Stimulated activated naive B cell treated with anti-CD40 and anti-IgM and Interleukin-4, amounts not matched to agents 10 μg/mL and 1 μg/mL and 100 μg/mL, for 72 hours (primary cell): ENCODE data around the gene RBM20.

Source experiments
- ATAC-seq, 2 donors: fragments of 150-1000 bp; cut with Tn5 transposase; replicated peaks; 2 replicates each; pipeline ENCODE4 v1.10.0; 2021; ENCODE audit warnings: moderate library complexity in 1 of 2
- DNase-seq: peaks from one replicate; pipeline ENCODE4 v3.0.0; 2021
- H3K27ac Mint-ChIP-seq: one replicate; pipeline ENCODE4 v1.8.0; 2022; ENCODE audit warnings: mild to moderate bottlenecking, mixed read lengths
- H3K27me3 Mint-ChIP-seq, 2 donors: one replicate each; pipeline ENCODE4 v1.8.0; 2022; ENCODE audit warnings: mixed read lengths in 2 of 2
- H3K36me3 Mint-ChIP-seq, 2 donors: one replicate each; pipeline ENCODE4 v1.8.0; 2022; ENCODE audit warnings: mixed read lengths in 2 of 2, mild to moderate bottlenecking in 1 of 2
- H3K4me1 Mint-ChIP-seq, 2 donors: one replicate each; pipeline ENCODE4 v1.8.0; 2022; ENCODE audit warnings: mixed read lengths in 2 of 2, mild to moderate bottlenecking in 1 of 2
- H3K4me3 Mint-ChIP-seq, 2 donors: one replicate each; pipeline ENCODE4 v1.8.0; 2022; ENCODE audit warnings: mild to moderate bottlenecking in 2 of 2, mixed read lengths in 2 of 2, moderate library complexity in 1 of 2
- H3K9me3 Mint-ChIP-seq, 2 donors: one replicate each; pipeline ENCODE4 v1.8.0; 2022; ENCODE audit warnings: mixed read lengths in 2 of 2, mild to moderate bottlenecking in 1 of 2

Gene RBM20

GRCh38 chr10:110686047-110686446, 41.9 kb downstream of the RBM20 start:
- DNase-seq (no peak), ATAC-seq (no peak)
- H3K9me3 Mint-ChIP-seq, result peaks cover 3% of the 10 kb centered on the region in 2 donors
- H3K27me3 Mint-ChIP-seq, result peaks cover 21 to 27% of the 10 kb centered on the region in 2 donors
- no peaks in the 10 kb centered on the region for H3K36me3 Mint-ChIP-seq
- no peak overlapping the region for H3K4me3 Mint-ChIP-seq
- no peak overlapping the region for H3K27ac Mint-ChIP-seq
- H3K4me1 Mint-ChIP-seq, result peaks cover under 1 to 1% of the 10 kb centered on the region in 2 donors

- H3K27me3 Mint-ChIP-seq, result peaks cover 20 to 26% of the 10 kb centered on the region in 2 donors
- DNase-seq, result no peak
- no peak for ATAC-seq
- no peak overlapping the region for H3K4me3 Mint-ChIP-seq
- H3K4me1 Mint-ChIP-seq, result no peaks in the 10 kb centered on the region
- peaks cover 3 to 4% of the 10 kb centered on the region in 2 donors for H3K9me3 Mint-ChIP-seq
- no peak overlapping the region for H3K27ac Mint-ChIP-seq
- H3K36me3 Mint-ChIP-seq, result no peaks in the 10 kb centered on the region
Observed at GRCh38 chr10:110686949-110687348, 42.8 kb downstream of the RBM20 start.

- H3K9me3 Mint-ChIP-seq, result peaks cover 3 to 4% of the 10 kb centered on the region in 2 donors
- H3K27ac Mint-ChIP-seq, result no peak overlapping the region
- H3K4me1 Mint-ChIP-seq, result no peaks in the 10 kb centered on the region
- DNase-seq (no peak), ATAC-seq (no peak)
- H3K27me3 Mint-ChIP-seq, result peaks cover 16 to 25% of the 10 kb centered on the region in 2 donors
- no peaks in the 10 kb centered on the region for H3K36me3 Mint-ChIP-seq
- no peak overlapping the region for H3K4me3 Mint-ChIP-seq
Observed at GRCh38 chr10:110687400-110687799, 43.3 kb downstream of the RBM20 start.

- no peak overlapping the region for H3K27ac Mint-ChIP-seq
- DNase-seq (no peak), ATAC-seq (no peak)
- no peak overlapping the region for H3K4me3 Mint-ChIP-seq
- peaks cover 0 to 4% of the 10 kb centered on the region in 2 donors for H3K36me3 Mint-ChIP-seq
- H3K4me1 Mint-ChIP-seq, result no peaks in the 10 kb centered on the region
- H3K9me3 Mint-ChIP-seq, result peaks cover 10 to 13% of the 10 kb centered on the region in 2 donors
- peaks cover 5 to 8% of the 10 kb centered on the region in 2 donors for H3K27me3 Mint-ChIP-seq
Observed at GRCh38 chr10:110691139-110691538, 47.0 kb downstream of the RBM20 start.

- no peak for ATAC-seq
- Mint-ChIP-seq H3K27me3 (peaks cover 14 to 17% of the 10 kb centered on the region in 2 donors), H3K9me3 (peaks cover 10 to 13% of the 10 kb centered on the region in 2 donors), H3K4me3 (no peak overlapping the region), H3K27ac (no peak overlapping the region), H3K4me1 (no peaks in the 10 kb centered on the region), H3K36me3 (peaks cover 0 to 4% of the 10 kb centered on the region in 2 donors)
- DNase-seq, result no peak
Observed at GRCh38 chr10:110694263-110694662, 50.1 kb downstream of the RBM20 start.

- ATAC-seq (no peak), DNase-seq (no peak)
- H3K27me3 Mint-ChIP-seq, result peaks cover 14 to 17% of the 10 kb centered on the region in 2 donors
- no peaks in the 10 kb centered on the region for H3K4me1 Mint-ChIP-seq
- peaks cover 0 to 4% of the 10 kb centered on the region in 2 donors for H3K36me3 Mint-ChIP-seq
- H3K9me3 Mint-ChIP-seq, result peaks cover 10 to 13% of the 10 kb centered on the region in 2 donors
- no peak overlapping the region for H3K4me3 Mint-ChIP-seq
- no peak overlapping the region for H3K27ac Mint-ChIP-seq
Observed at GRCh38 chr10:110694820-110695538, 50.8 kb downstream of the RBM20 start.

GRCh38 chr10:110695539-110695886, 51.4 kb downstream of the RBM20 start:
- no peak for ATAC-seq
- Mint-ChIP-seq H3K9me3 (peaks cover 10 to 13% of the 10 kb centered on the region in 2 donors), H3K4me1 (no peaks in the 10 kb centered on the region), H3K4me3 (no peak overlapping the region), H3K36me3 (peaks cover 0 to 4% of the 10 kb centered on the region in 2 donors), H3K27me3 (peaks cover 11 to 17% of the 10 kb centered on the region in 2 donors), H3K27ac (no peak overlapping the region)
- DNase-seq, result no peak

- H3K9me3 Mint-ChIP-seq, result peaks cover 8 to 9% of the 10 kb centered on the region in 2 donors
- H3K27me3 Mint-ChIP-seq, result peaks cover 10 to 17% of the 10 kb centered on the region in 2 donors
- ATAC-seq (no peak), DNase-seq (no peak)
- no peak overlapping the region for H3K27ac Mint-ChIP-seq
- no peaks in the 10 kb centered on the region for H3K4me1 Mint-ChIP-seq
- peaks cover 0 to 4% of the 10 kb centered on the region in 2 donors for H3K36me3 Mint-ChIP-seq
- no peak overlapping the region for H3K4me3 Mint-ChIP-seq
Observed at GRCh38 chr10:110696436-110696835, 52.3 kb downstream of the RBM20 start.

- no peak overlapping the region for H3K4me3 Mint-ChIP-seq
- no peak for ATAC-seq
Observed at GRCh38 chr10:110698340-110698739, 54.2 kb downstream of the RBM20 start.

GRCh38 chr10:110698782-110699201, 54.7 kb downstream of the RBM20 start:
- no peak for ATAC-seq

More at GRCh38 chr10:110698340-110698739, 54.2 kb downstream of the RBM20 start:
- Mint-ChIP-seq H3K36me3 (peaks cover 0 to under 1% of the 10 kb centered on the region in 2 donors), H3K27me3 (peaks cover 10 to 12% of the 10 kb centered on the region in 2 donors), H3K4me1 (no peaks in the 10 kb centered on the region), H3K9me3 (peaks cover under 1 to 1% of the 10 kb centered on the region in 2 donors), H3K27ac (no peak overlapping the region)
- no peak for DNase-seq

GRCh38 chr10:110699859-110700468, 55.8 kb downstream of the RBM20 start:
- no peak overlapping the region for H3K27ac Mint-ChIP-seq
- DNase-seq, result no peak
- no peaks in the 10 kb centered on the region for H3K36me3 Mint-ChIP-seq
- no peak overlapping the region for H3K4me3 Mint-ChIP-seq
- H3K4me1 Mint-ChIP-seq, result no peaks in the 10 kb centered on the region
- ATAC-seq, result no peak
- H3K9me3 Mint-ChIP-seq, result no peaks in the 10 kb centered on the region
- peaks cover 9 to 10% of the 10 kb centered on the region in 2 donors for H3K27me3 Mint-ChIP-seq

More at GRCh38 chr10:110698782-110699201, 54.7 kb downstream of the RBM20 start:
- H3K4me1 Mint-ChIP-seq, result no peaks in the 10 kb centered on the region
- no peak for DNase-seq
- no peaks in the 10 kb centered on the region for H3K36me3 Mint-ChIP-seq
- H3K27me3 Mint-ChIP-seq, result peaks cover 9 to 10% of the 10 kb centered on the region in 2 donors
- no peak overlapping the region for H3K27ac Mint-ChIP-seq
- H3K9me3 Mint-ChIP-seq, result no peaks in the 10 kb centered on the region
- H3K4me3 Mint-ChIP-seq, result no peak overlapping the region

- Mint-ChIP-seq H3K27ac (no peak overlapping the region), H3K36me3 (no peaks in the 10 kb centered on the region), H3K4me1 (no peaks in the 10 kb centered on the region), H3K9me3 (no peaks in the 10 kb centered on the region), H3K4me3 (no peak overlapping the region), H3K27me3 (peaks cover 9 to 10% of the 10 kb centered on the region in 2 donors)
- DNase-seq (no peak), ATAC-seq (no peak)
Observed at GRCh38 chr10:110700947-110701616, 56.9 kb downstream of the RBM20 start.

GRCh38 chr10:110701617-110701971, 57.5 kb downstream of the RBM20 start:
- Mint-ChIP-seq H3K27ac (no peak overlapping the region), H3K27me3 (peaks cover 7 to 13% of the 10 kb centered on the region in 2 donors), H3K4me1 (no peaks in the 10 kb centered on the region), H3K9me3 (no peaks in the 10 kb centered on the region), H3K4me3 (no peak overlapping the region), H3K36me3 (no peaks in the 10 kb centered on the region)
- no peak for DNase-seq
- no peak for ATAC-seq

- H3K4me1 Mint-ChIP-seq, result no peaks in the 10 kb centered on the region
- no peak overlapping the region for H3K4me3 Mint-ChIP-seq
- H3K27ac Mint-ChIP-seq, result no peak overlapping the region
- no peaks in the 10 kb centered on the region for H3K36me3 Mint-ChIP-seq
- DNase-seq (no peak), ATAC-seq (no peak)
- peaks cover 9 to 19% of the 10 kb centered on the region in 2 donors for H3K27me3 Mint-ChIP-seq
- no peaks in the 10 kb centered on the region for H3K9me3 Mint-ChIP-seq
Observed at GRCh38 chr10:110704070-110704469, 59.9 kb downstream of the RBM20 start.
